ENCODE data around the gene SAFB.

SAFB gene

DNA sequence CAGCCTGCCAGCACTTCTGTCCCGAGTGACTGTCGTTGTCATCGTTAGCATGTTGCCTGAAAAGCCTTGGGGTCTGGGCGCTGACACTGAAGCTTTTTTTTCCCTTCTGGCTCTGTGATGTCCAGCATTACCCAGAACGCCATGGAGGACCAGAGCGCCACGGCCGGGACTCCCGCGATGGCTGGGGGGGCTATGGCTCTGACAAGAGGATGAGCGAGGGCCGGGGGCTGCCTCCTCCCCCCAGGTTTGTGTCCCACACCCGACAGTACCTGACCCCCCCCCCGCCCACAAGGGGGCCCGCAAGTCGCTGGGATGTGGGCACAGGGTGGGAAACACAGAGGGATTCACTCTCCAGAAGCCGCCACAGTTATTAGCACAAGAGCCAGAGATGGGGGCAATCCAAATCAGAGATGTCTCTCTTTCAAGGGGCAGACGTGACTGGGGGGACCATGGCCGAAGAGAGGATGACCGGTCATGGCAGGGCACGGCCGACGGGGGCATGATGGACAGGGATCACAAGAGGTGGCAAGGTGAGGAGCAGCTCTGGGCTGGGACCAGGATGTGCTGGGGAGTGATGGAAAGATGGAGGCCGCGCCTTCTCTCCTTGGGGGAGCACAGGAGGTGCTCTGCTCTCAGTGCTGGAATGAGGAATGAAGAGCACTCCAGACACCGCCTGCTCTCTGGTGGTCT, 44.2 kb downstream of the SAFB start:
- DNase-seq (ENCODE audit: low spot score): no peak

DNA sequence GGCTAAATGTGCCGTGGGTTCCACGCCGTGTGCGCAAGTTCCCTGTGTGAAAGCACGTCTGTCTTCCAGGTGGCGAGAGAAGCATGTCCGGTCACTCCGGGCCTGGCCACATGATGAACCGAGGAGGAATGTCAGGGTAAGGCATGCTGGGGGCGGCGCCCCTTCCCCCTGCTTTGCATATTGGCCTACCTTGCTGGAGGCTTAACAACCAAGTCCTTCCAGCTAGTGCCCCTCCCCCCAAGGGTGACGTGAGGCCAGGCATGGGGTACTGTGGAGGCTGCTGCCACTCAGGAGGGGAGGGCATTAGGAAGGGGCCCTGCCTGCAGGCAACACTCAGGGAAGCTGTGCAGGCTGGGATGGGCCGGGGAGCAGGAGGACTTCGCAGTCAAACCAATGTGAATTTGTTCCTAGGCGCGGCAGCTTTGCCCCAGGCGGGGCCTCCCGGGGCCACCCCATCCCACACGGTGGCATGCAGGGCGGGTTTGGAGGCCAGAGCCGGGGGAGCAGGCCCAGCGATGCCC, 44.9 kb downstream of the SAFB start:
- no peak for DNase-seq (ENCODE audit: low spot score)

DNA sequence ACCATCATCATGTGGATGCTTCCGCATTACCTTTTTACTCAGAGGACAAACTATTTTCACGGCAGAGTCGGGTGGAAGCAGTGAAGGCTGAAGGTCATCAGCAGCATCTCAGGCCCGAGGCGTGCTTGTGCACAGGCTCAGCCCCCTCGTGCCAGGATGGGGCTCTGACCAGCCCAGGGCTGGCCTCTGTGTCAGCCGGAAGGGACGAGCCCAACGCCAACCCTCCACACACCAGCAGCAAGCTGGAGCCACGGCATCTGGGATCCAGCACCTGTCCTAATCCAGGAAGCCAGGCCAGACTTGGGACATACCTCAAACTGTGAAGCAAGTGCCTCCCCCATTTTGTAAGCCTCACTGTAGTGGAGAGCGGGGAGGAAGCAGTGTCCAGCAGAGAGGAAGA, 46.3 kb downstream of the SAFB start:
- DNase-seq (ENCODE audit: low spot score): no peak

DNA sequence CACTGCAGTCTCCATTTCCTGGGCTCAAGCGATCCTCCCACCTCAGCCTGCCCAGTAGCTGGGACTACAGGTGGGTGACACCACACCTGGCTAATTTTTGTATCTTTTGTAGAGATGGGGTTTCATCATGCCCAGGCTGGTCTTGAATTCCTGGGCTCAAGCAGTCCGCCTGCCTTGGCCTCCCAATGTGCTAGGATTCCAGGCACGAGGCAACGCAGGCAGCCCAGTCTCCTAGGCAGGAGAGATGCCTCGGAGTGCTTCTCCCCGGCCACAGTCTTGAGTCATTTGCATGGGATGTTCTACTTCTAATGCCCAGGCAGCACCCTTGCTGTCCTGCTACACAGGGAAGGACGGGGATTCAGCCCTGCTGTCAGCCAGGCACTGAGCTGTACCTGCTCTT, 48.7 kb downstream of the SAFB start:
- DNase-seq (ENCODE audit: low spot score): no peak

DNA sequence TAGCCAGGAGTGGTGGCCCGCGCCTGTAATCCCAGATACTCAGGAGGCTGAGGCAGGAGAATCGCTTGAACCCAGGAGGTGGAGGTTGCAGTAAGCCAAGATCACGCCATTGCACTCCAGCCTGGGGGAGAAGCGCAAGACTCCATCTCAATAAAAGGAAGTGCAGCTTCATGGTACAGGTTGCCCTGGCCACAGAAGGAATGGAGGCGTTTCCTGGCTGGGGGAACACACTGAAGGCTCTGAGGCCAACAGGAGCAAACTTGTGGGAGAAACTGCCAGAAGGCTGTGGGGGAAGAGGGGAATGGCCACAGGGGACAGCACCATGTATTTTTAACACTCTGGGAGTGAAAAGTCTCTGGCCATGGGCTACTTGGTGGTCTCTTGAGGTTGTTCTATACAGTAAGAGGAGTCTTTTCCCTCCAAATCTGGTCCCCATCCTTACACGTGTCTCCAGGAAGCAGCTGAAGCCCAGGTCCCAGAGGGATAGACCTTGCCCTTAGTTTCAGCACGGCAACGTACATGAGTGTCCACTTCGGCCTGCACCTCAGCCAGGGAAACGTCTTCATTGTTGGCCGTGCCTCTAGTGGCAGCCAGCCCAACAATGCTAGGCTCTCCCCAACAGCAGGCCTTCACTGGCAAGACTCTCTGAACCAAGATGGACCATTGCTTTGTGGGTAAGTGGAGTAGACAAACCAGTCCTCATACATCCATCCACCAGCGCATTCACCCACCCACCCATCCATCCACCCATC, 50.0 kb downstream of the SAFB start:
- DNase-seq (ENCODE audit: low spot score): no peak

DNA sequence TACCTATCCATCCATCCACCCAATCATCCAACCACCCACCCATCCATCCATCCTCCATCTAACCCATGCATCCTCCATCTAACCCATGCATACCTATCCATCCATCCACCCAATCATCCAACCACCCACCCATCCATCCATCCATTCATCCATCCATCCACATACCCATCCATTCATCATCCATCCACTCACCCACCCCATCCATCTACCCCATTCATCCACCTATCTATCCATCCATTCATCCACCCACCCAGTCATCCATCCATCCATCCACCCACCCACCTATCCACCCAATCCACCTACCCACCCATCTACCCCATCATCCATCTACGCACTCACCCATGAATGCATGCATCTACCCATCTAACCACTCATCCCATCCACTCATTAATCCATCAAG, 50.9 kb downstream of the SAFB start:
- no peak for DNase-seq (ENCODE audit: low spot score)

DNA sequence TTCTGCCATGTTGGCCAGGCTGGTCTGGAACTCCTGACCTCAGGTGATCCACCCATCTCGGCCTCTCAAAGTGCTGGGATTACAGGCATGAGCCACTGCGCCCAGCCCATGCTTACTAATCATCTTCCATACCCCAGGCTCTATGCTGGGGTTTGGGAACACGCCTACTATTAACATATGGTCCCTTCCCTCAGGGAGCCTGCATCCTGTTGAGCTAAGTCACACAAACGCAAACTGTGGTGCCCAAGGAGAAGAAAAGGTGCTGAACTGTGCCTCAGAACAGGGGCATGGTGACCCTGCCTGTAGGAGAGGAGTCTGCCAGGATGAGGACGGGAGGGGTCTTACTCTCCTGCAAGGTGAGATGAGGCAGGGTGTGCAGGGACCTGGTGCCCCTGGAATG, 51.8 kb downstream of the SAFB start:
- DNase-seq (ENCODE audit: low spot score): no peak

DNA sequence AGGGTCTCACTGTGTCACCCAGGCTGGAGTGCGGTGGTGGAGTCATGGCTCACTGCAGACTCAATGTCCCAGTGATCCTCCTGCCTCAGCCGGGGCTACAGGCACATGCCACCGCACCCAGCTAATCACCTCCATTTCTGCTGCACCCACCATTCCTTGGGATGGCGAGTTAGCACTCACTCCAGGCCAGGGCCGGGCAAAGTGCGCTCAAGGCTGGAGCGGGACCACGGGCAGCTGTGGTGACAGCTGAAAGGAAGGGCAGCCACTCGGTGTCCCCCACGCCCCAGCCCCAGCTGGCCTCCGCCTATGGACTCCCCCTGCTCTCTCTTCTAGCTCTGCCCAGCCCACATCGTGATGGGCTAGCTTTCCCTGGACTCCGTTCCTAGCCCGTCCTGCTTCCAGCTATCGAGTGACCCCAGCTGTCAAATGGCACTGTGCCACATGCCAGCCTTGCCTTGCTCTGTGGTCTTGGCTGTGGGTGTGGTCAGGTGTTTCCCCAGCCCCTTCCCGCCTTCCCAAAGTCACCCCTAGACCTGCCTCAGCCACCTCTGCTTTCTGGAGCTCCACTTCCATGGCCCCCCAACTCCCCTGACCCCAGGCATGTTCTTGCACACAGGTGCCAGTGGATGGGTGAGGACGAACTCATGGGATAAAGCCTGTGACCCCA, 53.4 kb downstream of the SAFB start:
- no peak for DNase-seq (ENCODE audit: low spot score)

DNA sequence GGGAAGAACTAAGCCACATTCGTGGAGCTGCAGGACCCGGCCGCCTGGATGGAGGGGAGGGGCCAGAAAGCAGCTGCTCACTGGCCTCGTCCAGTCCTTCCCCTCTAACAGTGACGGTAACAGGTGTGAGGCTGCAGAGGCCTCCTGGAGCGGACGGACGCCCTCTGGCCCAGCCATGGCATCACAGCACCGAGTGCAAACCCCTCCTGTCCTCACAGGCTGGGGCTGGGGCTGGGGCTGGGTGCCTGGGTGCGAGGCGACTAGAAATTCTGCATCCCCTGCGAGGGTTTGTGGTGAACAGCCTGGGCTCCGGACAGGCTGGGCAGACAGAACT, 53.9 kb downstream of the SAFB start:
- DNase-seq (ENCODE audit: low spot score): no peak

DNA sequence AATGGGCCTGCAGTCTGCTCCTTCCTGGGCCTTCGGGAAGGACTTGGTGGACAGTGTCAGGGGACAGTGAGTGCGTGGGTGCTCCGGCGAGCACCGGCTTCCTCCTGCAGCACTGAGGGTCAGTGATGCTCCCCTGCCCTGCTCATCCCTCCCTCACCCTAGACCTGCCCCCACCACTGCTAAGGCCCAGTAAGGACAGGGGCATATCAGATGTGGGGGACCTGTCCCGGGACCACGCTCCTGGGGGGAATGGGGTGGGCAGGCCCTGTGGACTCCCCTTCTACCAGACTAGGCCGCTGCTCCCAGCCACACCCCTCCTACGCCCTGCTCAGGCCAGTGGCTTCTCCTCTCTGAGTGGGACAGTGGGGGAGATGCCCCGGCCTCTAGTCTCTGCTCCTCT, 54.3 kb downstream of the SAFB start:
- DNase-seq (ENCODE audit: low spot score): no peak

DNA sequence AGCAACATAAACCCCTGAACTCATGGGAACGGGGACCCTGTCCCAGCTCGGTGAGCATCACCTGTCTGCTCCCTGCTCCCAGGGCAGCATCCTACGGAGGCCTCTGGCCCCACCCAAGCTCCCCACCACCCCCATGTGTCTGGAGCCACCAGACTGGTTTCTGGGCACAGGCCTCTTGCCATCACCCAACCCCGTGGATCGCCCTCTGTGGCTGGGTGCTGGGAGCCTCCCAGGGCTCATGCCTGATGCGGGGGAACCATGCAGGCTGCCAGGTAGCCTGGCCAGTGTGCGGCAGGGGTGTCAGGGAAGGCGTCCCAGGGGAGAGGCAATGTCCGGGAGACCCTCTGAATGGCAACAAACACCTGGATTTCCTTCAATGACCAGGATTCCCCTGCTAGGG, 54.7 kb downstream of the SAFB start:
- DNase-seq (ENCODE audit: low spot score): no peak

DNA sequence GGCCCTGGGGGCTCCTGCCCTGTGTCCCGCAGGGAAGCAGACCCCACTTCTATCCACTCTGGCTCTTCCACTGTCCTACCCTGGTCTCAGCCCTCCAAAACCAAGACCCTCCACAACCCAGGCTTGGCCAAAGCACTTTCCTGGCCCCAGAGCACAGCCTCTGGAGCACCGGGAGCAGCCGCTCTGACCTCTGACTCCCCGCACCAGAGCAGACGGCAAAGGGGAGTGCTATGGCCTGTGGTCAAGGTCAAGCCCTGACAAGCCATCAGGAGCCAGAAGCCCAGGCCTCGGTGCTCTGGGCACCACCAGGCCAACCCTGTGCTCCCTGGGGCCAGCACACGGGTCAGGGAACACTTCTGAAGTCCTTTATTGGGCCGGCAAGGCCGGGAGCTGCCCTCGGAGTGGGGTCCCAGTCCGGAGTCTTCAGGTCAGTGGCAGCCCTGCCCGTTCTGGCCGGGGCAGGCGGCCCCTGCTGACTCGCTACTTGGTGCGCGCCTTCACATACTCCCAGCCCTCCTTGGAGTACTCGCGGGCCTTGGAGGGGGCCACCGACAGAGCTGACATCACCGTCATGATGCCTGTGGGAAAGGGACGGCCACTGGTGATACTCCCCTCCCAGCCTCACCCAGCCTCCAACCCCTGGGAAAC, 55.3 kb downstream of the SAFB start:
- no peak for DNase-seq (ENCODE audit: low spot score)

DNA sequence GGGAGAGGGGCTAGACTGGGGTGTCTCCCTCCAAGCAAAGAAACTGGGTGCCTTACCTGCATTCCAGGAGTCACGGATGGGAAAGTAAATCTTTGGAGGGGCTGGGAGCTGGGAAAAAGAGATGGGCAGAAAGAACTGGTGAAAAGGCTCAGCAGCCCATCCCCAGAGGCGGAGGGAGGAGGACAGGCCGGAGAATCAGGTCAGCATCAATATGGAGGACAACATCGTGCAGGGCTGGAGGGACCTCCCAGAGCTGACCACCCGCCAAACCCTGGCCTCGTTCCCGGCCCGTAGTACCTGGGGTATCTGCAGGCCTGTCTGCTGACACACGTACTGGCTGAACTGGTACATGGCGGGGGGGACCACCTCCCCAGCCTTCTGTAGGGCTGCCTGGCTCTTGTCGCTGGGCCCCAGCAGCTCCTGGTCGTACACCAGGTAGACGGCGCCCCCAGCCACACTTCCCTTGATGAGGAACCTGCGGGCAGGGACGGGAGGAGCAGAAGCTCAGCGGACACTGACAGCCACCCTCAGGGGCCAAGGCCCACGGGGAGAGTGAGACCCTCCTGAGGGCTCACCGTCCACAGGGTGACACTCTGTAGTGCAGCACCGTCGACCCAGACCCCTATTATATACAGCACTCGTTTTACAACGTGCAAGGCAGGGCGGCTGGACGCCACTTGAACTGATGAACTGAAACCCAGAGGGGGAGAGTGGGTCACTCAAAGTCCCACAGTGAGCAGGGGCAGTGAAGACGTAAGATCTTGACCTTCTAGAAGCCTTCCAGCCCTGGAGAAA, 56.6 kb downstream of the SAFB start:
- no peak for DNase-seq (ENCODE audit: low spot score)

DNA sequence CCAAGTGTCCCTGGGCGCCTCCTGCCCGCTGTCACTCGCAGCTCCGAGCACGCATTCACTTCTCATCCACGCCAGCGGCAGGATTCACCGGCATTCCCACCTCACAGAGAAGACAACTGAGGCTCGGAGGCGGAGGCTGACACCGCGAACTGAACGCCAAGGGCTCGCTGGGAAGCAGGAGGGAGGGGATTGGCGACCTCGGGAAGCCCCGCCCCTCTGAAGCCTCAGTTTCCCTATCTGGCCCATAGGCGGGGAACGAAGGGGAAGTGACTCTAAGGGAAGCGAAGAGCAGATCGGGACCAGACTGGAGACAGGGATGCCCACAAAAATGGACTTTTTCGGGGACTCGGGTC, 57.2 kb downstream of the SAFB start:
- DNase-seq (ENCODE audit: low spot score): peak; percentile 35

DNA sequence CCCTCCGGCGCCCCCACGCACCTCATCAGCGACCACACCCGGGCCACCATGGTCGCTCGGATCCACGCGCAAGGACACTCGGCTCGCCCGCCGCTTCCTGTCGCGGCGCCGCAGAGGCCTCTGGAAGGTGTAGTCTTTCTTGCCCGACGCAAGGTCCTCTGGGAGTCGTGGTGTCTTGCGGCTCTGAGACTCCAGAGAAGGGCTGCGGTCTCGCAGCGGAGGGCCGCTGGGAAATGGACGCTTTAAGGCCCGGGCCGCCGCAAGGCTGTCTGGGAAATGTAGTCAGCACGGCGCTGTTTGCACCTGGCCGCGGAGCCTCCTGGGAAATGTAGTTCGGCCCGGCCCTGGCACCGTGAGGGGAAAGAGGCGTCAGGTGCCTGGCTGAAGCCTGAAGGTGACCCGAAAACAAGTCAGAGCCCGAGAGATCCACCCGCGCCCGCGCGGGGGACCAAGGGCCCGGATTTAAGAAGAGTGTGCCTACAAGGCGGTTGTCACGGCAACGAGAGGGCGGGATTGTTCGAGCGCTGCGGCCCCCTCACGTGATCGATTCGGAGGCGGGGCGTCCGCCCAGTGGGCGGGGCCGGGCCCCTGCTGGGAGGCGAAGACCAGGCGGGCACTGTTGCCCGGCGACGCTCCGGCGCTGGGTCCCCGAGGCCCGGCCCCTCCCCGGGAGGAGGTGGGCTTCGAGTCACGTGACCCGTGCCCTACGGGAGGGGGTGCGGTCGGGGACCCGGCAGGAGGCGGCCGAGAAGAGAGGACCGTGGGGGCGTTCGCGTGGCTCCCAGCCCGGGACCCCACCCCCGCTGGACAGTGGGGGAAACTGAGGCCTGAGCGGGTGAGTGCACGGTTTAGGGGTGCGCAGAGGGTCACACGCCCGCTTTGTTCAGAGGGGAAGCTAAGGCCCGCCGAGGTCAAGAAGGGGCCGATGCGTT, 57.8 kb downstream of the SAFB start, which contains the start of the genes HSD11B1L and MICOS13:
TSS of gene HSD11B1L (plus strand) at position 591 of the 932 bp plus-strand sequence. CDS start 3,806 bp downstream, outside the sequence.
TSS of gene MICOS13 (minus strand) at position 80 of the 932 bp plus-strand sequence. CDS start at position 50, 30 bp downstream.
- peak; percentile 97 for DNase-seq (ENCODE audit: low spot score)

DNA sequence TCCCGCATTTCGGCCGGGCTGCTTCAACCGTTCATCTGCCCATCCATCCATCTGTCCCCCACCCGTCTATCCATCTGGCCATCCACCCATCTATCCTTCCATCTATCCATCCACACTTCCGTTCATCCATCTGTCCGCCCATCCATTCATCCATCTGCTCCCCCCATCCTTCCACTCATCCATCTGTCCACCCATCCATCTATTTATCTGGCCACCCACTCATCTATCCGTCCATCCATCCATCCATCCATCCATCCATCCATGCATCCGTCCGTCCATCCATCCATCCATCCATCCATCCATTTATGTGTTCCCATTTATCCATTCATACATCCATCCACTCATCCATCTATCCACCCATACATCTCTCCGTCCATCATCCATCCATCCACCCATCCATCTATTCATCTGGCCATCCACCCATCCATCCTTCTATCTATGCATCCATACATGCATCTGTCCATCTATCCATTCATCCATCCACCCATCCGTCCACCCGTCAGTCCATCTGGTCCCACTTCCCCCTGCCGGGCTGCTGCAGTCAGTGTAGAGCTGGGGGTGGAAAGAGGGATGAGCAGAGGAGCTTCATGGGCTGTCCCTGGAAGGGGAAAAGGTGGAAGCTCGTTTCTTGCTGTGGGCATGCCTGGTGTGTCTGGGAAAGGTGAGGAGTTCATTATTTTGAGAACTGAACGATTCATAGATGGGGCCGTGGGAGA, 58.7 kb downstream of the SAFB start:
- no peak for DNase-seq (ENCODE audit: low spot score)

DNA sequence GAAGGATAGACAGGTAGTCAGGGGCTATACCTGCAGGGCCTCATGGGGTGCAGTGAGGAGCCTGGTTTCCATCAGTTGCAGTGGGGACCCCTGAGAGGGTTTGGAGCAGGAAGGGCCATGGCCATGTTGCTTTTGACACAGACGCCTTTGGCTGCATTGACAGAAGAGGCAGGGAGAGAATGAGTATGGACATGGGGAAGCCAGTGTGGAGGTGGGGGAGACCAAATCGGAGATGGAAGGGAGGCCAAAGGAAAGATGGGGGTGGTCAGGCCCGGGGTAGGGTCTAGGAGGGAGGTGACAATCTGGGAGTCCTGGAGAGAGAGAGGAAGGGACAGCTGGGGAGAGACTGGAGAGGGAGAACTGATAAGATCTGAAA, 59.2 kb downstream of the SAFB start:
- DNase-seq (ENCODE audit: low spot score): no peak

DNA sequence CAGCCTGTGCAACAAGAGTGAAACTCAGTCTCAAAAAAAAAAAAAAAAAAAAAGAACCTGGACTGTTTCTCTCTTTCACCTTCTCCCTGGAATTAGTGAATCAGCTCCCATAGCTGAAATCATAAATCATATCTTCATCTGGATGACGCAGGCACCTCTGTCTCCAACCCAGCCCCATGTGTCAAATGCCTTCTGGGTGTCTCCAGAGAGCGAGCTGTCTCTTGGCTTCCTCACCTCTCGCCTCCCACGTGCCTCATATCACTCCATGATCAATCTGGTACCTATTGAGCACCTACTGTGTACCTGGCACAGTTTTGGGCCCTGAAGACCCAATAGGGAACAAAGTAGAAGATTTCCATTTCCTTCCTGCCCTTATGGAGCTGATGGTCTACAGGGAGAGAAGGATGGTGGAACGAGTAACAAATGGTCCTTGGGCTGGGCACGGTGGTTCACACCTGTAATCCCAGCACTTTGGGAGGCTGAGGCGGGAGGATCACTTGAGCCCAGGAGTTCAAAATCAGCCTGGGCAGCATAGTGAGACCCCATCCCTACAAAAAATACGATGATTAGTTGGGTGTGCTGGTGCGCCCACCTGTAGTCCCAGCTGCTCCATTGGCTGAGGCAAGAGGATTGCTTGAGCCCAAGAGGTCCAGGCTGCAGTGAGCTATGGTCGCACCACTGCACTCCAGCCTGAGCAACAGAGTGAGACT, 60.4 kb downstream of the SAFB start:
- DNase-seq (ENCODE audit: low spot score): no peak

DNA sequence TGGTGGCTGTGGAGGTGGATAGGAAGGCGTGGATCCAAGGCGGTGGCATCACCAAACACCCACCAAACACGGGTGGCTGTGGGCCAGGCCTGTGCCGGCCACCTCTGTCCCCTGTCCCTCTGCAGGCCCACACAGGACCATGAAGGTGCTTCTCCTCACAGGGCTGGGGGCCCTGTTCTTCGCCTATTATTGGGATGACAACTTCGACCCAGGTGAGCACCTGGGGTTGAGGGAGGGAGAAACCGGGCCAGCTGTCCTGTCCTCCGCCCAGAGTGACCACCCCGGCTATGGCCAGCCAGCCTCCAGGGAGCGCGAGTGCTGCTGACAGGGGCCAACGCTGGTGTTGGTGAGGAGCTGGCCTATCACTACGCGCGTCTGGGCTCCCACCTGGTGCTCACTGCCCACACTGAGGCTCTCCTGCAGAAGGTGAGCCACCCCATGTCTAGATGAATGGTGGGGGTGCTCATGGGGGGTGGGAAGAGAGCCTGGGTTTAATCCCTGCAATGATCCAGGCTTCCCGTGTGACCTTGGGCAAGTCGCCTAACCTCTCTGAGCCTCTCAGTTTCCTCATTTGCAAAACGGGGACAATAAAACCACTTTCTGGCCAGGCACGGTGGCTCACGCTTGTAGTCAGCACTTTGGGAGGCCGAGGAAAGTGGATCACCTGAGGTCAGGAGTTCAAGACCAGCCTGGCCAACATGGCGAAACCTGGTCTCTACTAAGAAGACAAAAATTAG, 62.0 kb downstream of the SAFB start:
- no peak for DNase-seq (ENCODE audit: low spot score)
